Heart left ventricle (tissue), 13 donors: ENCODE results near the gene CNBD2.
"Not testable (repeated sequence)": the region's sequence is repeated elsewhere in the genome, so short reads cannot be mapped to it uniquely, and the experiment has no call there.

ENCODE experiments used
- POLR2A ChIP-seq, 2 donors: fragments of 450-650 bp; IDR thresholded peaks; one replicate each; pipeline ENCODE4 v1.6.1; 2017; ENCODE audit warnings: antibody characterized with exemption in 2 of 2, mild to moderate bottlenecking in 2 of 2, moderate library complexity in 2 of 2
- TF ChIP-seq, protein P1 (sequence below), 12 donors: fragments of 200-600 bp; sonication (generic) in 4 of 12; IDR thresholded peaks; one replicate each; pipeline versions ENCODE4 v1.5.0 to v1.8.0; 2018 to 2022; ENCODE audit warnings: antibody characterized with exemption in 12 of 12, mild to moderate bottlenecking in 5 of 12
- donor health status: ischemic (EF 13 %, LVEDD 7.1; RV severe dilation, severe dysfunction).
- donor health status: DM: no; HTN: yes; CAD: no.
- donor health status: DM: no; HTN: no; CAD: no.
- donor health status: ischemic (EF 25% LVEDD 6.9; RV normal size, moderate dysfunction).
- donor health status: ischemic (EF 25% LVEDD 5.7; RV mildly dilated, moderate dysfunction).
- donor health status: ischemic (EF 35%, LVEDD 5.7; RV mildly dilated, moderate dysfunction).
- donor health status: nonischemic (EF 11% LVEDD 7.7; RV severe dilation, severe dysfunction).
- donor health status: DM: yes; HTN: yes; CAD: no.
- donor health status: PGD.
- donor health status: ischemic (EF 29% LVEDD 5.4; RV normal size, mild dysfunction).
- donor health status: nonischemic (EF 23%, LVEDD 6.1; RV moderate dilation, normal function).

GRCh38 chr20:36079984-36080383 is 111.6 kb downstream of the CNBD2 start:
- TF ChIP-seq, protein P1, sequence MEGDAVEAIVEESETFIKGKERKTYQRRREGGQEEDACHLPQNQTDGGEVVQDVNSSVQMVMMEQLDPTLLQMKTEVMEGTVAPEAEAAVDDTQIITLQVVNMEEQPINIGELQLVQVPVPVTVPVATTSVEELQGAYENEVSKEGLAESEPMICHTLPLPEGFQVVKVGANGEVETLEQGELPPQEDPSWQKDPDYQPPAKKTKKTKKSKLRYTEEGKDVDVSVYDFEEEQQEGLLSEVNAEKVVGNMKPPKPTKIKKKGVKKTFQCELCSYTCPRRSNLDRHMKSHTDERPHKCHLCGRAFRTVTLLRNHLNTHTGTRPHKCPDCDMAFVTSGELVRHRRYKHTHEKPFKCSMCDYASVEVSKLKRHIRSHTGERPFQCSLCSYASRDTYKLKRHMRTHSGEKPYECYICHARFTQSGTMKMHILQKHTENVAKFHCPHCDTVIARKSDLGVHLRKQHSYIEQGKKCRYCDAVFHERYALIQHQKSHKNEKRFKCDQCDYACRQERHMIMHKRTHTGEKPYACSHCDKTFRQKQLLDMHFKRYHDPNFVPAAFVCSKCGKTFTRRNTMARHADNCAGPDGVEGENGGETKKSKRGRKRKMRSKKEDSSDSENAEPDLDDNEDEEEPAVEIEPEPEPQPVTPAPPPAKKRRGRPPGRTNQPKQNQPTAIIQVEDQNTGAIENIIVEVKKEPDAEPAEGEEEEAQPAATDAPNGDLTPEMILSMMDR (IDR thresholded peaks at IDR 0.05): not testable (repeated sequence)
- not testable (repeated sequence) for TF ChIP-seq POLR2A (IDR thresholded peaks at IDR 0.05)
